Astrocyte of the cerebellum (primary cell): ENCODE results near the gene BCCIP.

Source experiments
- DNase-seq: peaks from one replicate; pipeline ENCODE4 v3.0.0-alpha.2; 2011; ENCODE audit warnings: low read depth
- H3K4me3 ChIP-seq: 2 replicates; pipeline ENCODE4 v1.5.1; 2011; ENCODE audit warnings: mild to moderate bottlenecking, low read depth, low read length, moderate library complexity
- CTCF ChIP-seq: IDR thresholded peaks from 2 replicates; pipeline ENCODE4 v1.5.1; 2012; ENCODE audit warnings: low read length, low read depth, moderate library complexity, mild to moderate bottlenecking; ENCODE audit errors: missing control alignments
- in situ Hi-C: cut with HindIII; loops from 2 replicates; pipeline ENCODE4 v1.10.0; 2017; ENCODE audit warnings: low sequenced_read_pairs

Gene BCCIP

GRCh38 chr10:125823663-125824251, 411 bp downstream of the BCCIP start:
- no peak for TF ChIP-seq CTCF
- no peak for DNase-seq
- in situ Hi-C loops, result no loop called here
- H3K4me3 ChIP-seq, result peak overlapping the region; percentile 64

GRCh38 chr10:125824736-125825135, 1.4 kb downstream of the BCCIP start:
- no peak for TF ChIP-seq CTCF
- peak overlapping the region; percentile 64 for H3K4me3 ChIP-seq
- no peak for DNase-seq
- in situ Hi-C loops, result no loop called here

GRCh38 chr10:125827133-125827532, 3.8 kb downstream of the BCCIP start:
- in situ Hi-C loops, result no loop called here
- no peak overlapping the region for H3K4me3 ChIP-seq
- no peak for DNase-seq
- TF ChIP-seq CTCF, result no peak

GRCh38 chr10:125828311-125828710, 5.0 kb downstream of the BCCIP start:
- DNase-seq, result no peak
- no peak overlapping the region for H3K4me3 ChIP-seq
- in situ Hi-C loops, result no loop called here
- no peak for TF ChIP-seq CTCF

- TF ChIP-seq CTCF, result no peak
- no peak for DNase-seq
- in situ Hi-C loops, result no loop called here
- H3K4me3 ChIP-seq, result no peak overlapping the region
Observed at GRCh38 chr10:125836746-125837145, 13.4 kb downstream of the BCCIP start.

- no peak for DNase-seq
- TF ChIP-seq CTCF, result no peak
- in situ Hi-C loops, result no loop called here
- H3K4me3 ChIP-seq, result no peak overlapping the region
Observed at GRCh38 chr10:125838802-125839575, 15.6 kb downstream of the BCCIP start.
